ENCODE measurements around the gene C4BPB. TPM values are rescaled to one million over a fixed set of nuclear protein-coding genes. Genes with fewer than 3 reads are reported as not detected.

Gene C4BPB
- total and polyA plus RNA-seq, 2 of the 4 experiments (the other 2 are of a cell fraction), result not detected

DNA sequence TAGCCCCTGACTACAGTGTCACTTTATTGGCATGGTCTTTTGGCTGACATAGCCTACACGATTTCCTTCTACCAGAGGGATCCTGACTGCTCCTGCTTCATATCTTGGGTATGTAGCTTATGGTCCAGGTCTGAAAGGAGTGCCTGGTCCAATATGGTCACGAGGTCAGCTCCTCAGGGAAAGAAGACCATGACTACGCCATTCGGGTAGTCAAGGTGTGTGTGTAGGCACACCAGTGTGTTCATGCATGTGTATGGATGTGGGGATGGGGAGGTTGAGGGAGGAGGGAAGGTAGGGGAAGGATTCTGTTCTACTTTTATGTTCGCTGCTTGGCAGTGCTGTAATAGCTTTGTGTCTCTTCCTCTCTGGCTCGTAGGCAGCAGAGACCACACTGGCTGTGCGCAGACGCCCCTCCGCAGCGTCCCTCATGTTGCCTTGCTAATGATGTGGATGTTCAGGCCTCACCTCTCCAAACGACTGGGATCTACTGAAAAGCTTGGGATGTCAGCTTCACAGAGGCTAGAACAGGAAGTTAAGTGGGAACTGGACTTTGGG is 10.0 kb upstream of the C4BPB start:
- POLR2A ChIA-PET (ENCODE audit: unreplicated experiment), result no interaction called here
- Histone ChIP-seq H3K4me1 (ENCODE audit: control insufficient read depth, insufficient read depth, low read length) (no peaks in the 10 kb centered on the region), H3K36me3 (ENCODE audit: control insufficient read depth, insufficient read depth, low read length) (no peaks in the 10 kb centered on the region), H3K4me2 (ENCODE audit: low read depth, low read length) (no peak overlapping the region), H3K56ac (ENCODE audit: extremely low read depth, insufficient read depth, low read length) (no peak overlapping the region), H2AK9ac (replicated peaks; ENCODE audit: low read depth, low read length, poor library complexity) (no peak overlapping the region), H3K4ac (ENCODE audit: low read depth, low read length) (no peak overlapping the region), H4K8ac (ENCODE audit: low read depth in 2 of 2, low read length in 2 of 2) (no peak overlapping the region), H2AFZ (replicated peaks; ENCODE audit: low read length, poor library complexity) (no peak overlapping the region), H2AK5ac (ENCODE audit: low read depth, low read length) (no peak overlapping the region), H3K23ac (ENCODE audit: low read depth, low read length) (no peak overlapping the region), H2BK120ac (ENCODE audit: low read depth, low read length) (no peak overlapping the region), H3K27ac (ENCODE audit: insufficient read depth, low read length) (no peak overlapping the region), H3K9me3 (ENCODE audit: control insufficient read depth, insufficient read depth, low read length) (no peaks in the 10 kb centered on the region), H3K27me3 (ENCODE audit: control insufficient read depth, insufficient read depth, low read length) (peaks cover 10% of the 10 kb centered on the region), H3K9ac (ENCODE audit: low read depth, low read length) (no peak overlapping the region), H3K14ac (replicated peaks; ENCODE audit: low read depth, low read length) (no peak overlapping the region), H3K9me1 (ENCODE audit: insufficient read depth, low read length) (no peaks in the 10 kb centered on the region), H2BK15ac (ENCODE audit: low read depth, low read length) (no peak overlapping the region), H3K18ac (ENCODE audit: low read depth, low read length) (no peak overlapping the region), H2BK5ac (ENCODE audit: low read depth, low read length, poor library complexity, severe bottlenecking) (no peak overlapping the region), H3K4me3 (ENCODE audit: insufficient read depth, low read depth, low read length) (no peak overlapping the region), H4K5ac (ENCODE audit: low read depth, low read length) (no peak overlapping the region), H4K20me1 (ENCODE audit: insufficient read depth, low read length) (no peaks in the 10 kb centered on the region), H2BK20ac (ENCODE audit: low read depth, low read length) (no peak overlapping the region), H4K91ac (ENCODE audit: insufficient read depth, low read depth, low read length) (no peak overlapping the region), H3K79me1 (ENCODE audit: low read depth in 1 of 2, low read length in 2 of 2) (no peaks in the 10 kb centered on the region)
- DNase-seq (no peak), ATAC-seq (ENCODE audit: low read depth) (no peak)
- CTCF ChIA-PET, result interaction anchor here (0.8 kb wide), 1 partner anchor 97 kb away, joined by 3 read pairs; no protein-coding TSS in a partner anchor
- intact Hi-C loops (cut with micrococcal nuclease) (loop anchor here (5.0 to 10.0 kb wide), 4 partner anchors 141 to 471 kb away; no protein-coding TSS in a partner anchor), in situ Hi-C loops (cut with MboI; ENCODE audit: low sequenced_read_pairs) (loop anchor here (5.0 kb wide), 1 partner anchor 49 kb away; no protein-coding TSS in a partner anchor), dilution Hi-C loops (cut with HindIII; ENCODE audit: low sequenced_read_pairs, unreplicated experiment) (no loop called here)
- 52% methylated on average over 3 of the region's 11 CpGs; no CpG with 5 or more reads in 1 of the 2 experiments for WGBS, 2 experiments (ENCODE audit: extremely low coverage in 2 of 2, insufficient read length in 1 of 2)
- no TSS peak for BruUV-seq (replicated peaks)
- TF ChIP-seq SMC3 (IDR thresholded peaks at IDR 0.05; ENCODE audit: low read depth, low read length) (no peak), POLR2A (IDR thresholded peaks at IDR 0.05; ENCODE audit: low read depth, low read length) (no peak), FOS (IDR thresholded peaks at IDR 0.05; ENCODE audit: low read depth, low read length) (no peak), NFE2L2 (IDR thresholded peaks at IDR 0.05; ENCODE audit: low read depth, low read length) (no peak)
- TF ChIP-seq, protein P1, sequence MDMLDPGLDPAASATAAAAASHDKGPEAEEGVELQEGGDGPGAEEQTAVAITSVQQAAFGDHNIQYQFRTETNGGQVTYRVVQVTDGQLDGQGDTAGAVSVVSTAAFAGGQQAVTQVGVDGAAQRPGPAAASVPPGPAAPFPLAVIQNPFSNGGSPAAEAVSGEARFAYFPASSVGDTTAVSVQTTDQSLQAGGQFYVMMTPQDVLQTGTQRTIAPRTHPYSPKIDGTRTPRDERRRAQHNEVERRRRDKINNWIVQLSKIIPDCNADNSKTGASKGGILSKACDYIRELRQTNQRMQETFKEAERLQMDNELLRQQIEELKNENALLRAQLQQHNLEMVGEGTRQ (IDR thresholded peaks at IDR 0.05; ENCODE audit: low read depth, low read length), result no peak
